Astrocyte (in vitro differentiated cells and primary cell): Measurements from ENCODE around the gene B3GNT5.

ENCODE experiments used
- CTCF ChIP-seq: IDR thresholded peaks from 2 replicates; pipeline ENCODE4 v1.5.1; 2011; ENCODE audit warnings: low read depth, mild to moderate bottlenecking, inconsistent platforms, low read length, moderate library complexity; ENCODE audit not compliant: insufficient read depth
- EZH2 ChIP-seq: IDR thresholded peaks from 2 replicates; pipeline ENCODE4 v1.6.1; 2012; ENCODE audit warnings: mild to moderate bottlenecking, low read length, inconsistent platforms; ENCODE audit not compliant: insufficient read depth

GRCh38 chr3:183269345-183269744 lies 16.3 kb downstream of the B3GNT5 start:
- TF ChIP-seq CTCF (no peak), EZH2 (no peak)
